Esophagus (tissue), 2 donors: Measurements from ENCODE around the gene POC1B. TPM values are rescaled to one million over a fixed set of nuclear protein-coding genes. Genes with fewer than 3 reads are reported as not detected.

ENCODE experiments used
- H3K27ac ChIP-seq, 2 donors: one replicate each; pipeline ENCODE4 v1.5.1; 2013; ENCODE audit warnings: low read depth in 2 of 2, mild to moderate bottlenecking in 2 of 2, inconsistent platforms in 1 of 2, low read length in 1 of 2, moderate library complexity in 1 of 2
- H3K27me3 ChIP-seq, 2 donors: one replicate each; pipeline ENCODE4 v1.6.1; 2013; ENCODE audit warnings: low read length in 2 of 2, control low read depth in 1 of 2, mild to moderate bottlenecking in 1 of 2; ENCODE audit not compliant: insufficient read depth in 2 of 2, control insufficient read depth in 1 of 2
- H3K36me3 ChIP-seq, 2 donors: one replicate each; pipeline ENCODE4 v1.6.1; 2013; ENCODE audit warnings: low read length in 1 of 2; ENCODE audit not compliant: control insufficient read depth in 2 of 2, insufficient read depth in 2 of 2
- H3K4me1 ChIP-seq, 2 donors: one replicate each; pipeline ENCODE4 v1.6.1; 2013; ENCODE audit warnings: low read length in 1 of 2; ENCODE audit not compliant: control insufficient read depth in 2 of 2, insufficient read depth in 2 of 2
- H3K4me3 ChIP-seq, 2 donors: one replicate each; pipeline ENCODE4 v1.5.1; 2013; ENCODE audit warnings: low read length in 2 of 2, mild to moderate bottlenecking in 2 of 2, low read depth in 1 of 2, moderate library complexity in 1 of 2
- H3K9me3 ChIP-seq, 2 donors: one replicate each; pipeline ENCODE4 v1.6.1; 2013; ENCODE audit warnings: mild to moderate bottlenecking in 2 of 2, low read depth in 1 of 2, low read length in 1 of 2, moderate library complexity in 1 of 2; ENCODE audit not compliant: control insufficient read depth in 2 of 2, insufficient read depth in 1 of 2
- WGBS, 2 donors: extraction: QIAGEN DNeasy Blood & Tissue Kit; methylation state at CpG; one replicate each; pipeline ENCODE4 v1.1.7; 2013; 5-methylcytosine and 5-hydroxymethylcytosine counted together
- polyA plus RNA-seq, 2 donors: library from polyadenylated mRNA; stranded (reverse); fragments of 200-250 nt; gene quantifications; one replicate each; pipeline ENCODE4 v1.2.3, GENCODE V29; 2013
- donor health status: healthy with polysubstance abuse.
- donor health status: Bipolar disorder and iron deficiency.

POC1B gene
- polyA plus RNA-seq, 2 donors: 4.0 to 5.5 TPM

DNA sequence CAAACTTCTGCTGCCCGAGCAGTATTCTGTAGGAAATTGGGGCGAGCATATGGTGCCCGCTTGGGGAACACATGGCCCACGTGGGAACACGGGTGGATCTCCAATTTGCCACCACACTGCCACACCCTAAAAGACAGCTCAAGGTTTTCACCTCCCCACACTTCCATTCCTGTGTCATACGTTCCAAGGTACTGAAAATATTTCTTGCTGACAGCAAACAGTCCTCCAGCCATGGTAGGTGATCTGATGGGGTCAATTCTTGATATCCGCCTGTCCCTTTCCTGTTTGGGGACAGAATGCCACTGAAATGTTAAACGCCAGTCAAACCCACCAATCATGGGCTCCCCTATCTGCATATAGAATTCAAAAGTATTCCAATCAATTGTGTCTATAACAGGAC is 2.5 kb downstream of the POC1B start:
- no peaks in the 10 kb centered on the region for H3K36me3 ChIP-seq
- no peak overlapping the region for H3K27ac ChIP-seq
- H3K9me3 ChIP-seq: no peaks in the 10 kb centered on the region
- 81 to 88% methylated on average over 8 of the region's 8 CpGs for WGBS, 2 donors
- peaks cover 6% of the 10 kb centered on the region in 2 donors for H3K4me1 ChIP-seq
- no peaks in the 10 kb centered on the region for H3K27me3 ChIP-seq
- H3K4me3 ChIP-seq: peak overlapping the region in 1 of 2 donors; percentile 82

DNA sequence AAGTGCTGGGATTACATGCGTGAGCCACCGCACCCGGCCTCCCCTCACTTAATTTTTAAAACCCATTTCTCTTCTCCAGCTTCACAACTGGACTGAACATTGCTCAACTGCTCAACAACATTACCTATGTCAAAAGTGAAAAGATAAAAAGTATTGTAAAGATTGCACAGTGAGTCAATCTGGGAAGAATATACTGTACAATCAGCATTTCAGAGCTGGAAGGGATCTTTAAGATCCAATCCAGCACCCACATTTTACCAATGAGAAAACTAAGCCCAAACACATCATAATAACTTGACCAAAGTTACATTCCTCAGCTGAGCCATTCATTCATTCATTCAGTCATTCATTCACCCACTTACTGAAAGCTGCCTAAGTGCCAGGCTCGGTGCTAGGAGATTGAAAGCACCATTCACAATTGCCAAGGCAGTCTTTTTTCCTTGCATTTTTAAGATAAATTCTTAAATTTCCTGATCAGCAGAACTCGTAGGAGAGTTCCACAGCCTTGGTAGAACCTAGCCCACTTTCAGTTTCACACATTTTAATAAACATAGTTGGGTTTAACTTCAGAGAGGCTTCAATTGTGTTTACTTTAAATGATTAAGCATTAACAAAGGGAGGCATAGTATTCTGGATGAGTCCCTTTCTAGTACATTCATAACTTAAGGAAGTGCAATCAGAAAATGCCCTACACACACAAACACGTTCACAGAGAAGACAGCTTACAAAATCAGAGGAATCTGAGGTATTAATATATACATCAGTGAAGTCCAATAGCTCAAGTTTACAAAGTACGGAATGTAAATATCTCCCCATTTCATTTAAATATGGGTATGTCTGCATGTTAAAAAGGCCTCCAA is 4.3 kb downstream of the POC1B start:
- Histone ChIP-seq H3K27ac (no peak overlapping the region), H3K27me3 (no peaks in the 10 kb centered on the region), H3K36me3 (no peaks in the 10 kb centered on the region), H3K9me3 (no peaks in the 10 kb centered on the region), H3K4me3 (no peak overlapping the region), H3K4me1 (peaks cover 6 to 7% of the 10 kb centered on the region in 2 donors)
- WGBS, 2 donors: 66 to 75% methylated on average over 7 of the region's 7 CpGs

DNA sequence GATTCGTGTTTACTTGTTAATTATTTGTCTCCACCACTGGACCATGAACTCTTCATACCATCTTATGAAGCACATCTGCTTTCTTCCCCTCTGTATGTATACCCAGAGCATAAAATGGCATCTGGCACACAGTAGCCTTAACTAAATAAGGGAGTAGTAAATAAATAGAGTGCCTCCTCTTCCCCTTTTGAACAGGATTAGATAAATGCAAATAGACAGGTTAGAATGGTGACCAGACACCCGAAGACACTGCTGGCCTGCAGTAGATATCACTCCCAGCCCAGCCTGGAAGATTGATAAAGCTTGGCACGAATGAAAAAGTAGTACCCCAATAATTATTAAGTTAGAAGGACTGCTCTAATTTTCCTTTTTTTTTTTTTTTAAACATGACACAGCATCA is 8.1 kb downstream of the POC1B start:
- H3K27ac ChIP-seq: no peak overlapping the region

DNA sequence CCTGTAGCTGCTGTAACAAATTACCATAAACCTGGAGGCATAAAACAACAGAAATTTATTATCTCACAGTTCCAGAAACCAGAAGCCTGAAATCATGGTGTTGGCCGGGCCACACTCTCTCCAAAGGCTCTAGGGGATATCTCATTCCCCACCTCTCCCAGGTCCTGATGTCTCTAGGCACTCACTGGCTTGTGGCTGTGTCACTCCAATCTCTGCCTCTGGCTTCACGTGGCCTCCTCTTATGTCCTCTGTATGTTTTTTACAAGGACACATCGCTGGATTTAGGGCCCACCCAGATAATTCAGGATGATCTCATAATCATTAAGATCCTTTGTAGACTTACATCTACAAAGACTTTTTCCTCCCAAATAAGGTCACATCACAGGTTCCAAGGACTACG is 9.2 kb downstream of the POC1B start:
- Histone ChIP-seq H3K4me1 (peaks cover 0 to 2% of the 10 kb centered on the region in 2 donors), H3K36me3 (no peaks in the 10 kb centered on the region), H3K4me3 (no peak overlapping the region), H3K9me3 (no peaks in the 10 kb centered on the region), H3K27ac (no peak overlapping the region), H3K27me3 (no peaks in the 10 kb centered on the region)
- 79 to 86% methylated on average over 4 of the region's 4 CpGs for WGBS, 2 donors

More for the DNA sequence above, 8.1 kb downstream of the POC1B start:
- Histone ChIP-seq H3K36me3 (no peaks in the 10 kb centered on the region), H3K4me3 (no peak overlapping the region), H3K9me3 (no peaks in the 10 kb centered on the region), H3K4me1 (peaks cover 0 to 2% of the 10 kb centered on the region in 2 donors), H3K27me3 (no peaks in the 10 kb centered on the region)
- 62 to 82% methylated on average over 3 of the region's 3 CpGs for WGBS, 2 donors

DNA sequence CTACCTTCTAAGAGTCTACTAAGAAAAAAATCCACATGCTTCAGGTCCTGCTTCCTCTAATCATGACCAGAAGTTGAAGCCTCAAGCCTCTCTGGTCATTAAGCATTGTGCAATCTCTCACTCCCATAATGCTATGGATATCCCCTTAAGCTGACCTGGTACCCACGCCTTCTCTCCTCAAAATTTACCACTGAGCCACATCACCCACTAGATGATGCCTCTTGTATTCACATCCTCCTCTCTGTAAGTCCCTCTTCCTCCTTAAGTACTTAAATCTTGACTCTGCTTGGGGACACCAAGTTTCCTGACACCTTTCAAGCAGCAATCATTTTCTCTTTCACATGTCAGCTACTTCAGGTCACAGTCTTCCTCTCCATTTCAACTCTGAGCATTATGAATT is 11.1 kb downstream of the POC1B start:
- H3K27me3 ChIP-seq: no peaks in the 10 kb centered on the region
- peaks cover 0 to 2% of the 10 kb centered on the region in 2 donors for H3K4me1 ChIP-seq
- H3K9me3 ChIP-seq: no peaks in the 10 kb centered on the region
- 86 to 91% methylated on average over 1 of the region's 1 CpG for WGBS, 2 donors
- no peak overlapping the region for H3K27ac ChIP-seq
- no peak overlapping the region for H3K4me3 ChIP-seq
- H3K36me3 ChIP-seq: no peaks in the 10 kb centered on the region

DNA sequence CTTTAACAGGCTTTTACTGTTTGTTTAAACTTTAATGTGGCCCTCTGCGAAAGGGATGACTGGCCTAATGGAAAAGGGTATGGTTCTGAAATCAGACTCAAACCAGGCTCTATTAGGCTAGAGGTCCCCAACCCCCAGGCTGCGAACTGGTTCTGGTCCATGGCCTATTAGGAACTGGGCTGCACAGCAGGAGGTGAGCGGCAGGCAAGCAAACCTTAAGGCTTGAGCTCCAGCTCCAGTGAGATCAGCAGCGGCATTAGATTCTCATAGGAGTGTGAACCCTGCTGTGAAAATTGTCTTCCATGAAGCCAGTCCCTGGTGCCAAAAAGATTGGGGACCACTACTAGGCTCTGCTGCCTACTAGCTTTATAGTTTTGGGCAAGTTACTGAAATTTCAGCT is 12.3 kb downstream of the POC1B start:
- Histone ChIP-seq H3K4me1 (peaks cover 0 to 2% of the 10 kb centered on the region in 2 donors), H3K27ac (no peak overlapping the region), H3K36me3 (no peaks in the 10 kb centered on the region), H3K4me3 (no peak overlapping the region), H3K27me3 (no peaks in the 10 kb centered on the region), H3K9me3 (no peaks in the 10 kb centered on the region)
- 94 to 95% methylated on average over 4 of the region's 4 CpGs for WGBS, 2 donors

DNA sequence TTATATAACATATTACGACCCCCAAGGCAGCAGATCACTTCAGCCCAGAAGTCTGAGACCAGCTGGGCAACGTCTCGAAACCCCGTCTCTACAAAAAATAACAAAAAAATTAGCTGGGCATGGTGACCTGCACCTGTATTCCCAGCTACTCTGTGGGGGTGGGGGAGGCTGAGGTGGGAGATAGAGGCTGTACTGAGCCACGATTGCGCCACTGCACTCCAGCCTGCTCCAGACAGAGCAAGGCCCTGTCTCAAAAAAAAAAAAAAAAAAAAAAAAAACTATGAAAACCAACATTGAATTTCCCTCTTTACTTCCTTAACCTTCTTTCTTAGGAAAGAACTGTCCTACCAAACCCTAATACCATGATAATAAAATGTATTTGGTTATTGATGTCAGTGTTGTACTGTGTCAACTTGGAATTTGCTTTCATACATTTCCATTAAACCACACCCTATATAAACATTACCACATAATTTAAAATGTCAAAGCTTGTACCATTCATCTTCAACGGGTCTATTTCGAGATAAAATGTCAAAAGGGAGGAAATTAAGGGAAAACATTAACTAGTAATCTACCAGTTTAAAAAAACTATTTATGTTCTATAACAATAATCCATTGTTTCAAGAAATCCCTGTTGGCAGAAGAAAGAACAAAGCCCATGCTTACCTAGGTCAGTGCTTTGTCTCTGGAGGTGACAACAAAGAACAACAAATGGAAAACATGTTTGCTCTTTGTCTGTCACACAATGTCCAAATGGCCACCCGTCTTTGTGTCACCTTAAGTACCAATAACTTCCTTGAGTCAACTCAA is 18.6 kb downstream of the POC1B start:
- Histone ChIP-seq H3K27me3 (no peaks in the 10 kb centered on the region), H3K36me3 (no peaks in the 10 kb centered on the region)
- 63 to 67% methylated on average over 9 of the region's 9 CpGs for WGBS, 2 donors

DNA sequence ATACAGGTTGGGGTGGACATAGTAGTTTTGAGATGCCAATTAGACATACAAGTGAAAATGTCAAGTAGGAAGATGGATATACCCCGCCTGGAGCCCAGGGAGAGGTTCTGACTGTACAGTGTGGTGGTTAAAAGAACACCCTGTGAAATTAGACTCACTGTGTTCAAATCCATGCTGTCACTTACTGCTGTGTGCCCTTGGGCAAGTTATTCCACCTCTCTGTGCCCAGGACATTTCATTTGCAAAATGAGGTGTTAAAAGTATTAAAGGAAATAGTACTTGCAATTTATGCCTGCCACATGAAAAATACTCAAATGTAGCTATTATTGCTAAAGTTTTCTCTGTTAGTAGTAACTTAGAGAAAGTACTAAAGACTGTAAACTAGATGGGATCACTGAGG is 19.8 kb downstream of the POC1B start:
- no peak overlapping the region for H3K27ac ChIP-seq

More for the DNA sequence above, 18.6 kb downstream of the POC1B start:
- no peak overlapping the region for H3K4me3 ChIP-seq
- no peaks in the 10 kb centered on the region for H3K4me1 ChIP-seq
- no peak overlapping the region for H3K27ac ChIP-seq
- no peaks in the 10 kb centered on the region for H3K9me3 ChIP-seq

DNA sequence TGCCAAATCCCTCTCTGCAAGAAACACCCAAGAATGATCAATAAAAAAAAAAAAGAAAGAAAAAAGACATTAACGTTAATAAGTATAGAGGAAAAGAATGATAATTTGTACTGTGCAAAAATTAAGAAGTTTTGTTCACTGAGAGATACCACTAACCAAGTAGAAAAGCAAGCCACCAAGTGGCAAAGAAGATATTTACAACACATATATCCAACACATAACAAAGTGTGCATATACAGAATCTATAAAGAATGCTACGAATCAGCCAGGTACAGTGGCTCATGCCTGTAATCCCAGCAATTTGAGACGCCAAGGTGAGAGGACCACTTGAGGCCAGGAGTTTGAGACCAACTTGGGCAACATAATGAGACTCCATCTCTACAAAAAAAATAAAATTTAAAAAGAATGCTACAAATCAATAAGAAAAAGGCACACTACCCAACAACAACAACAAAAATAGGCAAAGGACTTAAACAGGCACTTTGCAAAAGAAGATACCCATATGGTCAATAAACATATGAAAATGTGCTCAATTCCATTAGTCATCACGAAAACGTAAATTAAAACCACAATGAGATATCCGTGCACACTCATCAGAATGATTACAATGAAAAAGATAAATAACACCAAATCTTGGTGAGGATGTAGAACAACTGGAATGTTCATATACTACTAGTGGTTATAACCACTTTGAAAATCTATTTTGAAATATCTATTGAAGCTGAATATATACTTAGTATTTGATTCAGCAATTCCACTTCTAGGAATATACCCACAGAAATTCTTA is 21.1 kb downstream of the POC1B start:
- H3K27me3 ChIP-seq: no peaks in the 10 kb centered on the region
- H3K9me3 ChIP-seq: no peaks in the 10 kb centered on the region
- 93 to 94% methylated on average over 6 of the region's 6 CpGs for WGBS, 2 donors
- H3K4me1 ChIP-seq: no peaks in the 10 kb centered on the region
- H3K36me3 ChIP-seq: no peaks in the 10 kb centered on the region
- H3K27ac ChIP-seq: no peak overlapping the region
- H3K4me3 ChIP-seq: no peak overlapping the region

More for the DNA sequence above, 19.8 kb downstream of the POC1B start:
- Histone ChIP-seq H3K27me3 (no peaks in the 10 kb centered on the region), H3K36me3 (no peaks in the 10 kb centered on the region), H3K4me1 (no peaks in the 10 kb centered on the region), H3K4me3 (no peak overlapping the region), H3K9me3 (no peaks in the 10 kb centered on the region)
- WGBS, 2 donors: 17 to 65% methylated on average over 1 of the region's 1 CpG
